ENCODE measurements around the gene MLLT3.

Gene MLLT3

DNA sequence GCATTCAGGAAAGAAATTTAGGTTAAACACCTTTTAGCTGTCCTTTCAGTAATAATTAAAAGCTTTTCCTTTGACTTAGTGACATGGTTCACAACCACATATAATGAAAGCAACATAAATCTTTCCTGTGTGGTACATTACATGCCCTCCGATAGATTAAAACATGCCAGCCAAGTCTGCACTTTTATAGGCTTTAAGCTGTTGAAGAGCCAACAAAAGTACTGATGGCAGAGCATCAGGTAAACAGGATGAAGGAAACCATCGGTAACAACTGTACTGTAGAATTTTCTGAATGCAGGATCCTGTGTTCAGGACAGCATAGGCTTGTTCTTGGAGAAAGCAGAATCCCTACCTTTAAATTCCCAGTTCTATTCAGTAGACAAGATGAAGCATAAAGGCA, 226.6 kb downstream of the MLLT3 start:
- in situ Hi-C loops (cut with MboI; ENCODE audit: low sequenced_read_pairs): no loop called here

DNA sequence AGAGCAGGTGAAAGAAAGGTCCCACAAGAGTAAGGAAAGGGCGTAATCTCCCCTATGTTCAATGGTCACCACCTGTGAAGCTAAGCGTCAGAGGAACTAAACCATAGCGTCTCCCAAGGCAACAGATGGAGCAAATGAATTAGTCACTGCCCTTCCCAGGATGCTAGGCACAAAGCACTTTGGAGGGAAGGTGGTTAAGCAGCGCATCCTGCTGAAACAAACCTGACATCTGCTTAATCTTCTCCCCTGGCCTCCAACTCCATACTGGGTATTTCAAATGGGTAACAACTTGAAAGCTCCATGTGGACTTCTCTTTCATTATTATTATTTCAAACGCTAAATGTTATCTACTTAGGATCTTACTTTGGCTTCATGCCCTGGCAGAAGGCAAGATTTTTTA, 227.3 kb downstream of the MLLT3 start:
- in situ Hi-C loops (cut with MboI; ENCODE audit: low sequenced_read_pairs): no loop called here

DNA sequence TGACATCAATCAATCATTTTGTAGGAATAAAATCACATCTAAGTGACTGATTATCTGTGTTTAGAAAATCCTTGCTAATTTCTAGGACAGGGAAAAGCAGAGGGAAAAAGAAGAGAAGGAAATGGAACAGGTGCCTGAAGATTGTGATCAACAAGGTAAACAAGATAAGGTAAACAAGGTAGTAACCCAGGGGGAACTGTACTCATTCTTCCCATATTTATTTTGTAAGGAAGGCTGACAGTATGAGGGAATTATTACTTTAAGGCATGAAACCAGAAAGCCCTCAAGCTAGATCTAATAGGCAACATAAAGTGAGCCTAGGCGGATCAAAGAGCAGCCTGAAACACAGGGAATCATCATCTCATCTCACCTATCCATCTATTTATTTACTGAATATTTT, 231.1 kb downstream of the MLLT3 start:
- in situ Hi-C loops (cut with MboI; ENCODE audit: low sequenced_read_pairs): no loop called here

DNA sequence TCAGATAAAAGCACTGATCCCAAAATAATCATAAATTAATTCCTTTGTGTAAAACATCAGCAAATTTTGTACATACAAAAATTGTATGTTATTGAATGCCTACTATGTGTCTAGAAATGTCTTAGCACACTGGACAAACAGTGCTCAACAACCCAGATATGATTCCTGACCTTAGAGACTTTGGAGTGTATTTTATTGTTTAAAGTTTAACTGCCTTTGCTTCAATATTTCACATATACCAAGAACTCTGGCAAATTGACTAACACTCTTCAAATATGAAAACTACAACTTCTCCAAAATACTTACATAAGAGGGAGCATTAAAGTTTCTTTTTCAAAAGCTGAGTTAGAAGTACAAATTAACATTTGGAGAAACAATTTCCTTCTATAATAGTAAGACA, 231.9 kb downstream of the MLLT3 start:
- in situ Hi-C loops (cut with MboI; ENCODE audit: low sequenced_read_pairs): no loop called here

DNA sequence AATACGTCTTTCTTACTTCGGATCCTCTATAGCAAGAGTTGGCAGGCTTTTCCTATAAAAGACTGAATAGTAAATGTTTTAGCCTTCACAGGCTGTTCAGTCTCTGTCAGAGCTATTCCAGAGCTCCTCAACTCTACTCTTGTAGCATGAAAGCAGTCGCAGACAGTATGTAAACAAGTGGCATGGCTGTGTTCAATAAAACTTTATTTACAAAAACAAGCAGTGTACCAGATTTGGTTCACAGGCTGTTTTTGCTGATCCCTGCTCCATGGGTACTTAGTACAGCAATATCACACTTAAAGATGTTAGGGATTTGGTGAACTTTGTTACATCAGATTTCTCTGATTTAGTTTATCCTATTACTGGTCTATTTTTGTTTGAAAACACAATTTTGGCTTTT, 235.2 kb downstream of the MLLT3 start:
- in situ Hi-C loops (cut with MboI; ENCODE audit: low sequenced_read_pairs): no loop called here

DNA sequence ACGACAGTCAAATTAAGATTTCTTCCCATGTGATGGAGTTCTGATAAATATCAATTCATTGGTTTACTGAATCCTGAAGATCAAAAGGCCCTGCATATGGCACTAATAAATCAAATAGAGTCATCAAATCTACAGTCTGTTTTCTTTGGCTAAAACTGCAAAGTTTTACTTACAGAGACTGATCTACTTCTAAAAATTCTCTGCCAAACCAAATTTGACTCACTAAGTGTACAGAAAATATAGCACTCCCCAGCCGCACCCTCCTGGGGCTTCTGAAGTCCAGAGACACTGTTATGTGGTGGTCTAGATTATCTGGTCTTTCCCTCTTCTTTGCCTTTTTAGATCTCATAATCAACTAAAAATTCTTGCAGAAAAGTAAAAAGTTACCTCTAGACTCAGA, 237.7 kb downstream of the MLLT3 start:
- in situ Hi-C loops (cut with MboI; ENCODE audit: low sequenced_read_pairs): no loop called here

DNA sequence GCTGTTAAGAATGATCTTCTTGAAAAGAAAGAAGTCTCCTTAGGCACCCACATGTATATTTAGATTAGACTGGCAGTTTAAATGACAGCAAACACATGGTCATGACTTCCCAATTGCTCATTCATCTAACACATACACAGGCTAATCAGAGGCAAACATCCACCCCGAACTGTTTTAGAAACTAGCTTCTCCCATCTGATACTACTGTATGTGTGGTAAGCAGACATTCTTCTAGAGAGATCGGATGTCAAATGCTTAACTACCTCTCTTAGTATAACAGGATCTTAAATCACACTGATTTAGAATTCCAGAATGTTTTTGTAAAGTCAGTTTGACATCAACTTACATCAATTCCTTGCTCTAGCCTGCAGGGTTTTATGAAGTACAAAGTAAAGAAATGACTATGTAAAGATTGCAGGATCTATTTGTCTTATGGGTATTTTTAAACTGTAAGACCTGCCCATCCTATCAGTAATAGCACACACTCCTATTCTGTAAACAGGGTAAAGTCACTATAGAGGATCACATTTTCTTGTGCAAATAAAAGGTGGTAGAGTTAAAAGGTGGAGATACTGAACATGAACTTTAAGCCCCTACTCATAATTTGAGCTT, 239.7 kb downstream of the MLLT3 start:
- in situ Hi-C loops (cut with MboI; ENCODE audit: low sequenced_read_pairs): no loop called here

DNA sequence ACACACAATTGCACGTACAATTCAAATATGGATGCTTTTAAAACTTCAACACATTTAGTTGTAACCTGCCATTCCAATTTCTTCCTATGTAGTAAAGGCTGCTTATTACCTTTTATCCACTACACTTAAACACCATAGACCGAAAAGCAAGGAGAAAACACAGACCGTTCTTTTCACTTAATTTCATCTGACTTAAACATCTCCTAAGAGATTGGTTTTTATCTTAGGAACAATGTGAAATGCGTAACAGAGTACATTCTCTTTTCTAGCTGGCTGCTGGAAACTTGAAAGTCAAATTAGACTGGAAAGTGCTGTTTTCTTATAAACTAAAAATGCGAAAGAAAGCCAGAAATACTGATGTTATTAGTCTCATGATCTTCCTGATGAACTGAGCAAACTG, 241.8 kb downstream of the MLLT3 start:
- in situ Hi-C loops (cut with MboI; ENCODE audit: low sequenced_read_pairs): no loop called here

DNA sequence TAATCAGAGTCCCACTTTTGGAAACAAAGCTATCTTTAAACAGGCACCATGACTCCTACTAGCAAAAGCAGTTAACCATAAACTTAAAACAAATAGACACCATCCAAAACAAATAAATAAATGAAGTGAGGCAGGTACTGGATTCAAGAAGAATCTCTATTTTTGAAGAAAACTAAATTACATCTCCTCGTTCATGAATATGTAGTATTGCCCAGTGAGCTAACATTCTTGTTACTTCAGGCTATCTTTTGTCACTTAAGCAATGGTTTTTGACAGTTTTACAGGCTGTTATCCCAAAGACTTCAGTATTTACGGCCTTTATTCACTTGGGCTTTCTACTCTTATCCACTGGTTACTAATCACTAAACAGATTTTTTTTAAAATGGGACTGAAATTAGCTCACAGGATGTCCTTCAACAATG, 242.5 kb downstream of the MLLT3 start:
- in situ Hi-C loops (cut with MboI; ENCODE audit: low sequenced_read_pairs): no loop called here

DNA sequence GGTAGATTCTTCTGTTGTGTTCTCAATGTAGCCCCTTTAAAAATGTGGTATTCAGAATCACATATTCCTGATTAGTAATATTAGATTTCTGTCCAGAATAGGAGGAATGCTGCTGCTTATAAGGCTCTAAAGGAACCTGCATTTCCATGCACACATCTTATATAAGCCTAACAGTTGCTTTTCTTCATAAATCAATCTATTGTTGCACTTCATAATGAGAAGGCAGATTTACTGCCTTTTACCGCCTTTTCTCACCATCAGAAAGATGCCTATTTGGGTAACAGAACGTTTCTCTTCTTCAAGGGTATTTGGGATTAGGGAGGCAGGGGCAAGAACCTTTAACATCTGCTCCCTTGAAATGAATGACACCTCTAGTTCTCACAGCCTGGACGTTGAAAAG, 243.4 kb downstream of the MLLT3 start:
- in situ Hi-C loops (cut with MboI; ENCODE audit: low sequenced_read_pairs): no loop called here

DNA sequence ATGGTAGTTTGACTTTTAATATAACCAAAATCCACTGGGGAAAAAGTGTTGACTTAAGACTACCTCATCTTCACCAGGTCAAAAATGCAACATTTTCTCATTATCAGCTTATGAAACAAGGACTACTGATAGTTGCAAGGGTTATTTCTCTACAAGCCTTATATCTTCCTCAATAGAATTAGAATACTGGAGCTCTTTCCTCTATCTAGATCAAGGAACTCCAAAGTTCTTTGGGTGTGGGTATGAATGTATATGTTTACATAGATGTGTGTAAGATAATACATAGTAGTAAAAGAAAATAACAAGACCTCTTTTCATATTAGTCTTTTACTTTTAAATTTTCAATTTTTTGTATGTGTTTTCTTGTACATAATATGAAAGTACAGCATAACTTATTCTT, 244.5 kb downstream of the MLLT3 start:
- in situ Hi-C loops (cut with MboI; ENCODE audit: low sequenced_read_pairs): no loop called here

DNA sequence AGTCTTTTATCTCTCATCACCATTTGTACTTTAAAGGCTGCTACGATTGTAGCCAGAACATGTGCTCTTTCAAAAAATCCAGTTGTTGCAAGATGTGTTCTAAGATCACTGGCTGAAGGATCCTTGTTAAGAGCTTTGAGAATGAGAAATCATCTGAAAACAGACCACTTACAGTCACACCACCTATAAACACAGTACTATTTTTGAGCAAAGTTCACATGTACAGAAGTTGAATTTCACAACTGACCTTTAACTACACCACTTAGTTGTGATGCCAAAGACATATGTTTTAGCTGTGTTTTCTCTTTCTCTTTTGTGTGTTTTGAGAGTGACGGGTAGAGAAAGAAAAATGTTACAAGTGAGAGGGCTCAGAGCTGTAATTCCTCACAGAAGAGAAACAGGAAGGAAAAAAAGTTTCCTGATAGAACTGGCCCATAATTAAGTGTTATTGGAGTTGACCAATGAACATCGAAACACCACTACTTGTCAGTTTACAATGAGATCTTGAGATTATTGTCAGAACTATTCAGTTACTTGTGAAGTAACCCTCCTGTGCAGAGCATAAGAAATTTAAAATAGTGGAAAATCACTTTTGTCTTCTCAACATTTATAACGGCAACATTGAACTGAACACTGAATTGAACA, 245.4 kb downstream of the MLLT3 start:
- in situ Hi-C loops (cut with MboI; ENCODE audit: low sequenced_read_pairs): no loop called here

DNA sequence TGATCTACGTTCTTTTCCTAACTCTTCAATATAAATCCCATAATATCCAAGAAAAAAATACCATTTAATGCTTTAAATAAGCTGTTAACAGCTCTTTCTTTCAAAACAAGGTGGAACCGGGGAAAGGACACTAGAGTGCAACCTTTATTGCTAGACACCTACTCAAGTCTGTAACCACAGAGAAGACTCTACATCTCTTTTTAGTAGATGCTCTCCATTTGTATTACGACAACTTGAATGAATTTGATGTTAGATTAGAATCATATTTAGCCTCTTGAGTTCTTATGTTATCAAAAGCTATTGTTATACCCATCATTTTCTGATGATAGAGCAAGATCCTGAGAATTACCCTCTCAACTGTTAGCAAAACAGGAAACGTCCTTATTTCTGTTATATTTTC, 246.3 kb downstream of the MLLT3 start:
- in situ Hi-C loops (cut with MboI; ENCODE audit: low sequenced_read_pairs): no loop called here

DNA sequence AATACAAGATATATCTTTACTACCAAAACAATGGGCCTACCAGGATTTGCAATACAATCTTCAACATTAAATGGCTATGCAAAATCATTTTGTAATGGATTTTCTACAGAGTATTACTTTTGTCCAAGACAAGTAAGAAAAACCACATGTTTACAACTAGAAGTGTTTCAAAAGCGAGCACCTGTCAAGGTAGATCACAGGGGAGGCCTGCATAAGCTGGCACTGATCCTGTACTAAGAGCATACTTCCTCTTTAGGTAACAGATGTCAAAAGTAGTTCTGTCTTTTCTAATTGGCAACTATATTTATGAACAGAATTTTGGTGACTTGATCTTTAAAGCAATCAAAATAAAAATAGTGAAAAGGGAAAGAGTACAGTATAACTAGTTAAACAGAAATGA, 249.0 kb downstream of the MLLT3 start:
- in situ Hi-C loops (cut with MboI; ENCODE audit: low sequenced_read_pairs): no loop called here

DNA sequence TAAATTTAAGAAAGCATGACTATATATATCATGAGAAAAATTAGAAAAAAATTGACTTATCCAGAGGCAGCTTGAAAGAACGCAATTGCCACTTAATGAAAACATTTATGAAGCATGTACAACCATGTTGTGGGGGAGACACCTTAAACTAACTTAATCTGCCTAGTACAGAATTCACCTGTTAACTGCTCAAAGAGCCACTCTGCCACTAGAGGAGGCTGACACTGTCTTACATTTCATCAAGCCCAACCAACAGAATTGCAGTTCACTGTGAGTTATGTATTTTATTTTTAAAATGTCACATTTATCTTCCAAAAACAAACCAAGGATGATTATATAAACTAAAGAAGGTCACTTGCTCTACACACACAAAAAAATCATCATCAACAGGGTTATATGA, 252.9 kb downstream of the MLLT3 start:
- in situ Hi-C loops (cut with MboI; ENCODE audit: low sequenced_read_pairs): no loop called here

DNA sequence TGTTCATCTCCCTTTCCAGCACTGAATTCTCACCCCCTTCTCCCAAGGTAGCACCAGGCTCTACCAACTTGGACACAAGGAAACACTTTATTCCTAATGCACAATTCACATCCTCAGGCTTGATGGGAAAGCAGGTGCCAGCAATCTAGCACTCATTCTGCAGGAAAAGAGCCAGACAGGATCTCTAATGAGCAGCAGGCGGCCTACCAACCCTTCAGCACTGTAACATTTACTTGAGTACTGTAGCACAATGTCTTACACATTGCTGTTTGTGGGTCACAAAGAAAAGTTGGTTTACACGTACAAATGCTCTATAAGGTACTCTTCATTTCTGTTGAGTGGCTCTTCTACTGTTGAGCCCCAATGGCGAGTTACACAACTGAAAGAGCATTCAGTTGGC, 254.4 kb downstream of the MLLT3 start:
- in situ Hi-C loops (cut with MboI; ENCODE audit: low sequenced_read_pairs): no loop called here

DNA sequence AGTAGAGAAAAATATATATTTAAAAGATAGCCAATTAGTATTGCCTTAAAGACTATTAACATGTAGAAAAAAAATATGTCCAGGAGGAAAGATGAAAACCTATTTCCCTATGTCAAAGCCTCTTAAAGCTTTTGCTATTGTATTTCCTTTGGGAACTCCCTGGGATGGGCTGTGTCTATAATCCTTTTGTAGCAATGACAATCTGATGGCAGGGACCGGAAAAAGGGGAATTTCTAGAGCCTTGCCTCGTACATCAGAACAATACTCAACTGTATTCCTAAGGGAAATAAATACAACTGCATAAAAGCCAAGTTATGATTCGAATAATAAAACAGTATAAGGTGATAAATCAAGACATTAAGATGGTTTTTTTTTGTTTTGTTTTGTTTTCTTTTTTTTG, 257.3 kb downstream of the MLLT3 start:
- in situ Hi-C loops (cut with MboI; ENCODE audit: low sequenced_read_pairs): no loop called here

DNA sequence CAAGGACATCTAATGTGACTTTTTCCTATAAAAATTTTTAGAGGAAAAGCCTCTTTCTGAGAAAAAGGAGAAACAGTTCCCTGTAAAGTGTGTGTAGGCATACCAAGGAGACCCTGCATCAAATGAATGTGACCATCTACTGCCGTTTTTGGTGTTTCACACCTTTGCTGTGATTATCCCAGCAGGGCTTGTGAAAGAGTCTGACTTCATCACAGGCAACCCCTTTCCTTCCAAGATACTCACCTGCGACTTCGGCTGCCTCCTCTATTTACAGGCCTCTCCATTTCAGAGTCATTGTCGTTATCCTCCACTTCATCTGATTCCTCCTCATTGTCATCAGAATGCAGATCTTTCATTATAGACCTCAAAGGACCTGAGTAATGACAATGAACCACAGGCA, 259.1 kb downstream of the MLLT3 start:
- in situ Hi-C loops (cut with MboI; ENCODE audit: low sequenced_read_pairs): no loop called here

DNA sequence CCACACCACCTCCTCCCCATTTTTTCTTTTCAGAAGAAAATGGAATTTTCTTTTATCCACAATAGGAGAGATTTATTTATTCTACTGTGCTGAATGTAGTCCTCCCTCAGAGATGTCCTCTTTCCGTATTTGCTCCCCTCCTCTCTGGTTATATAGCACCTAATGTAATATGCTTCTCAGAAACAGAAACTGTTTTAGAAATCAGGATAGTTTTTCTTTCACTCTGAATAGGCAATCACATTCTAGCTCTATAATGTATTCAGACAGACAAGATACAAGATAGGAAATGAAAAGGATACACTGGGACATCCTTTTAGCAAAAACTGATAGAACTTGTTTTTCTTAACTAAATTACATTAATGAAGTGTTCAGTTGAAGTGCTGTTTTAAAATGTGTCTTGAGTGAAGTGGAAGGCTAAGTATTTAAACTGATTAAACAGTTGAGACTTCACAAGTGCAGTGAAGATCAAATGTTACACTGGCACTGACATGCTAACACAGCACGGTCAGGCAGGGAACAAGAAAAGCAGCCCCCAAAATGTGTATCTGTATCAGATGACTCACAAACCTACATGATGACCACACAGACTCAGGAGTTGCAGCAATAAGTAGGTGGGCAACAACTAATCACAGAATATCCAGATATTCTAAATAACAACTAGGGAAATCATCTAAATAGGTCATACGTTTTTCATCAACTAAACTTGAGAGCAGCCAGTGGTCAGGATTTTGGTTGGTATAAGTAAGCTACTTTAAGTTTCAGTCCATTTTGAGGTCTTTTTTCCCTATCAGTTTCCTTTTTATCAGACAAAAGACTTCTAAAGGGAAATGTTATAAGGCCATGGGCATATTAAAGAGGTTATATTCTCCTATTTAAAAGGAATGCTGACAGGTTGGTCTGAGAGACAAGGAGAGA, 260.4 kb downstream of the MLLT3 start:
- in situ Hi-C loops (cut with MboI; ENCODE audit: low sequenced_read_pairs): no loop called here

DNA sequence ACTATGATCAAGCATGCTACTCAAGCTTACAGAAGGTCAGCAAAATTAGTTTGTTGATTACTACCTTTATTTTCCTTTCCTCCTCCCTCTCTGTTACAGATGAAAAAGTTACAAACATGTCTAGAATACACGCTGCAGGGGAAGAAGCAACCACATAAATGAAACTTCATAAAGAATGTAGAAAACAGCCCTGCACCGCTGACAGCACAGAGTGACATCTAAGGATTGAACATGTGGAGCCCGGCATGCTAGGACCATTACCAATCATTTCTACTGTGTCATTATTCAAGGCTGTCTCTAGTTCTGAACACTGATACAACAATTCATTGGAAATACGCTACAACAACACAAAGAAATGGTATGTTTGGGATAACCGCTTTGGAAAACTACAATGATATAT, 261.1 kb downstream of the MLLT3 start:
- in situ Hi-C loops (cut with MboI; ENCODE audit: low sequenced_read_pairs): no loop called here

DNA sequence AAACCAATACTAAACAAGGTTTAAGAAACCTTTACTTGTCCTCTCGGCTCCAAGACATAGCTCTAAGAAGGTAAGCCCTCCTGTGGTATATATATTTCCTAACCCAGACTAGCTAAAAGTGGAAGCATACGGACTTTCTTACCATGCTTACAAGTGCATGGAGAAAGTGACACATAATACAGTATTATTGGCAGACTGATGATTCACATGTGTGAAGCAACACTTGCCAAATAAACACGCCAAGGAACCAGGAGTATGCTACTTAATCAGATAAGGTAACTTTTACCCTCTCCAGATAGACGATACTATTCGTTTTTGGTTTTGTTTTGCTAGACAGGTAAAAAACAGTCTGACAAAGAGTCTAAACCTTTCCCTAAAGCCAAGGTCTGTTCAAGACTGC, 264.1 kb downstream of the MLLT3 start:
- in situ Hi-C loops (cut with MboI; ENCODE audit: low sequenced_read_pairs): no loop called here

DNA sequence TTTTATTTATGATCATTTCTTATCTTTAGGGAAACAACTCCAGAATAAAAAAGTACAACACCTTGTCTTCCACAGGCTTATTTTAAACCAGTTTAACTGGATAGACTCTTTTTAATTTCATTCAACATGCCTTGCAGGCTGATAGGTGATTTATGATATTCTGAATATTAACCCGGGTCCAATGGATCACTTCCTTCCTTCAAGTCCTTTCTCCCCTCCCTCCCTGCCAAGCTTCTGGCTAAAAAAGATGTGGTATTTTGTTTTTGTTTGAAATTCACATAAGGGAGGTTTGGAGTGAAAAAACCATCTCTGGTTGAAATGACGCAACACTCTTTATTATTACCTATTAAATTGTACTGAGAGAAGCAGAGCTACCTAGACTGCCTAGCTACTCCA, 265.3 kb downstream of the MLLT3 start:
- in situ Hi-C loops (cut with MboI; ENCODE audit: low sequenced_read_pairs): no loop called here
